Sigmoid colon (tissue), 4 donors: Measurements from ENCODE around the gene CAMTA1.

Experiments
- CTCF ChIP-seq, 4 experiments: fragments of 450-650 bp in 3 of 4; fragments of 200-600 bp in 1 of 4; IDR thresholded peaks; one replicate each; pipeline ENCODE4 v1.5.1; 2016 to 2019; ENCODE audit warnings: antibody characterized with exemption in 4 of 4, mild to moderate bottlenecking in 3 of 4, moderate library complexity in 2 of 4
- EP300 ChIP-seq, 4 donors: sonication (generic); formaldehyde crosslinking; IDR thresholded peaks; one replicate each; pipeline ENCODE4 v1.6.1; 2017; ENCODE audit warnings: antibody characterized with exemption in 4 of 4
- POLR2A ChIP-seq, 2 donors: fragments of 450-650 bp; IDR thresholded peaks; one replicate each; pipeline ENCODE4 v1.6.1; 2016; ENCODE audit warnings: antibody characterized with exemption in 2 of 2, mild to moderate bottlenecking in 2 of 2, moderate library complexity in 2 of 2
- POLR2AphosphoS5 ChIP-seq, 4 donors: sonication (generic); formaldehyde crosslinking; IDR thresholded peaks; one replicate each; pipeline ENCODE4 v1.6.1; 2017; ENCODE audit warnings: antibody characterized with exemption in 4 of 4

- TF ChIP-seq CTCF (IDR thresholded peaks at IDR 0.05): no peak
- no peak for TF ChIP-seq POLR2AphosphoS5 (IDR thresholded peaks at IDR 0.05)
- TF ChIP-seq POLR2A (IDR thresholded peaks at IDR 0.05): no peak
- no peak for TF ChIP-seq EP300 (IDR thresholded peaks at IDR 0.05)
Observed at GRCh38 chr1:6905790-6906189, 120.5 kb downstream of the CAMTA1 start.
